Central memory CD8-positive, alpha-beta T cell (primary cell): ENCODE results near the gene ZFYVE21.

Source experiments
- ATAC-seq: fragments of 150-1000 bp; cut with Tn5 transposase; replicated peaks from 2 replicates; pipeline ENCODE4 v1.10.0; 2022; ENCODE audit warnings: mild to moderate bottlenecking, moderate FRiP score, moderate number of reproducible peaks; ENCODE audit not compliant: poor library complexity, severe bottlenecking; ENCODE audit errors: extremely low read depth
- DNase-seq, 2 donors: peaks; one replicate each; pipeline ENCODE4 v3.0.0; 2021; ENCODE audit warnings: low spot score in 2 of 2
- H3K27ac Mint-ChIP-seq: one replicate; pipeline ENCODE4 v1.8.0; 2022; ENCODE audit warnings: low read depth, mild to moderate bottlenecking, moderate library complexity, mixed read lengths
- H3K27me3 Mint-ChIP-seq: one replicate; pipeline ENCODE4 v1.8.0; 2022; ENCODE audit warnings: mixed read lengths
- H3K36me3 Mint-ChIP-seq: one replicate; pipeline ENCODE4 v1.8.0; 2022; ENCODE audit warnings: mild to moderate bottlenecking, moderate library complexity, mixed read lengths; ENCODE audit not compliant: insufficient read depth
- H3K4me1 Mint-ChIP-seq: one replicate; pipeline ENCODE4 v1.8.0; 2022; ENCODE audit warnings: mixed read lengths
- H3K4me3 Mint-ChIP-seq: one replicate; pipeline ENCODE4 v1.8.0; 2022; ENCODE audit warnings: mild to moderate bottlenecking, moderate library complexity, mixed read lengths
- H3K9me3 Mint-ChIP-seq: one replicate; pipeline ENCODE4 v1.8.0; 2022; ENCODE audit warnings: mixed read lengths

Gene ZFYVE21

DNA sequence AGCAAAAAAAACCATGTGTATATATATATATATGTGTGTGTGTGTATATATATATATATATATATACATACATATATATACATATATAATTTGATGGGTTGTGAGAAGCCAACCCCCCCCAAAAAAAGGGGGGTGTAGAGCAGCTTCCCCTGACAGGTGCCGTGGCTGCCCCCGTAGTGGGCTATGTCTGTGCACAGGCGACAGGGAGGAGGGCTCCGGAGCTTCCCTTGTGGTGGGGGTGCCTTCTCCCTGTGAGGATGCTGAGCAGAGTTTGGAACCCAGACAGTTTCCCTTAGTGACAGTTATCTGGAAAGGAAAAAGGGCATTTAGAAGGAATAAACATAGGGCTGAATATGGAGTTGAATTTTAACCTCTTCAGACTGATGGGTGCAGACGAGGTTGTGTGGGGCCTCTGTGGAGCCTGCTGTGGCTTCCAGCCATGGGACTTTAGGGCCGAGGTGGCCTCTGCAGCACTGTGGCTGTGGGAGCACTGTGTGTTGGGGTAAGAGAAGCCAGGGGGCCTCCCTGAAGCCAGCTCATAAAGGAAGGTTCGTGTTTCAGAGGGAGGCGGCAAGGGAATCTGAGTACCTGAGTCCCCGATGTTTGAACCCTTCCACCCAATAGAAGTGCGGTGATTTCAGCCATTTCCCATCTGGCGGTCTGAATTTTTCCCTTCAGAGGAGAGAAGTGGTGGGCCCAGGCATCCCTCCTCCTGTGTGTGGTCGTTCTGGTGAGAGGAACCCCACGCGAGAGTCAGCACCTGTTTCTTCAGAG, 20.1 kb upstream of the ZFYVE21 start:
- Mint-ChIP-seq H3K36me3 (peaks cover 13% of the 10 kb centered on the region), H3K27ac (peak overlapping the region; percentile 78), H3K27me3 (no peaks in the 10 kb centered on the region), H3K4me3 (no peak overlapping the region), H3K9me3 (no peaks in the 10 kb centered on the region), H3K4me1 (peaks cover 12% of the 10 kb centered on the region)
- no peak for DNase-seq
- no peak for ATAC-seq

DNA sequence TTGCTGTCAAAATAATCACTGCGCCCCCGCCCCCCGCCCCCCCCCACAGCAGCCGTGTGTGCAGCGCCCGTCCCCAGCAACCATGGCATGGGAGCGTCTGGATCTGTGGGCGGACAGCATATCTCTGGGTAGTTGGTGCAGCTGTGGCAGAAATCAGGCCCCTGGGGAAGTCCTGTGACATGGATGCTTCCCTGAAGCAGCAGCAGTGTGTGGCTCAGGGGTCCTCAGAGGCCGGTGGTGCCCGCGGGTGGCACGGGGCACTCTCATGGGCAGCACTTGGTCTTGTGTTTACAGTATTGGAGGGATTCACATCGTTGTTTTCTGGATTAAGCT, 19.6 kb upstream of the ZFYVE21 start:
- Mint-ChIP-seq H3K4me3 (no peak overlapping the region), H3K9me3 (no peaks in the 10 kb centered on the region), H3K4me1 (peaks cover 12% of the 10 kb centered on the region), H3K27ac (peak overlapping the region; percentile 78), H3K36me3 (peaks cover 11% of the 10 kb centered on the region), H3K27me3 (no peaks in the 10 kb centered on the region)
- DNase-seq (no peak), ATAC-seq (no peak)

DNA sequence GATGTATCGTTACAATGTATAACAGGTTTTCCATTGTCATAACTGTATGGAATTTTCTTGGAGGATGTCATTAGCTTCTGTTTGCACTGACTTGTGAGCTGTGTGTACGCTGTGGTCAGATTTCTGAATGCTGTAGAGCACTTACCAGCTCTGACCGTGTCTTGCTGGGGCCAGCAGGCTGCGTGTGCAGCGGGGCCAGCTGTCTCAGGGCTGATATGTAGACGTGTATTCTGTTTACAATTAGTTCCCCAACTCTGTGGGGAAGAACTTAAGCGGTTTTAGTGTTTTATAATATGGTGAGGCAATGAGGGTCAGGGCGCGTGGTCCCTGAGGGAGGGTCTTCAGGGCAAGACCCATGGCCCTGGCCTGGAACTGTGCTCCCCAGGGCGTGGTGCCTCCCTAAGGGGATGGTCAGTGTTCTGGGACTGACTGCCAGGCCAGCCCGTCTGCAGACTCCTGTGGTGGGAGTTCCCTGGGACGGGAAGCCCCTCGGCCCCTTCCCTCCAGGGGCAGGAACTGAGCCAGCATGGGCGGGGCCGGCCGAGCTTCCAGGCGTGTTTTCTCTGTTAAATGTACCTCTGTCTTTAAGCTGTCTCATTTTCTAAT, 19.0 kb upstream of the ZFYVE21 start:
- Mint-ChIP-seq H3K36me3 (peaks cover 13% of the 10 kb centered on the region), H3K9me3 (no peaks in the 10 kb centered on the region), H3K4me1 (peaks cover 12% of the 10 kb centered on the region), H3K27ac (peak overlapping the region; percentile 78), H3K4me3 (no peak overlapping the region), H3K27me3 (no peaks in the 10 kb centered on the region)
- no peak for DNase-seq
- no peak for ATAC-seq

DNA sequence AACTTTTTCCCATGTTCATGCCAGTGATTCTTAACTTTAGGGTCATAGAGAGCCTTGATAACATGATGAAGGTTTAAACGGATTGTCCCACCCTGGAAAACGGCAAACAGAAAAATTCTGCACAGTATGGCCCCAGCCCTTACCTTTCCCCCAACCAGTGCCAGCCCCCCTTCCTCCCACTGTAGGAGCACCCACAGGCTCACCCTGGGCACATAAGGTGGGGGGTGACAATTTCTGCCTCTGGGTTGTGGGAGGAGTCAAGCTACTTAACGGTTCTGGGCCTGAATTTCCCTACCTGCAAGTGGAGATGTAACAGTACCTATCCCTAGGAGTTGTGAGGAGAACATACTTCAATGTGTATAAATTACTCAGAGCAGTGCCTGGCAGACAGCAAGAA, 18.4 kb upstream of the ZFYVE21 start:
- Mint-ChIP-seq H3K4me1 (peaks cover 12% of the 10 kb centered on the region), H3K36me3 (peaks cover 13% of the 10 kb centered on the region), H3K27me3 (no peaks in the 10 kb centered on the region), H3K27ac (no peak overlapping the region), H3K9me3 (no peaks in the 10 kb centered on the region), H3K4me3 (no peak overlapping the region)
- DNase-seq (no peak), ATAC-seq (no peak)

DNA sequence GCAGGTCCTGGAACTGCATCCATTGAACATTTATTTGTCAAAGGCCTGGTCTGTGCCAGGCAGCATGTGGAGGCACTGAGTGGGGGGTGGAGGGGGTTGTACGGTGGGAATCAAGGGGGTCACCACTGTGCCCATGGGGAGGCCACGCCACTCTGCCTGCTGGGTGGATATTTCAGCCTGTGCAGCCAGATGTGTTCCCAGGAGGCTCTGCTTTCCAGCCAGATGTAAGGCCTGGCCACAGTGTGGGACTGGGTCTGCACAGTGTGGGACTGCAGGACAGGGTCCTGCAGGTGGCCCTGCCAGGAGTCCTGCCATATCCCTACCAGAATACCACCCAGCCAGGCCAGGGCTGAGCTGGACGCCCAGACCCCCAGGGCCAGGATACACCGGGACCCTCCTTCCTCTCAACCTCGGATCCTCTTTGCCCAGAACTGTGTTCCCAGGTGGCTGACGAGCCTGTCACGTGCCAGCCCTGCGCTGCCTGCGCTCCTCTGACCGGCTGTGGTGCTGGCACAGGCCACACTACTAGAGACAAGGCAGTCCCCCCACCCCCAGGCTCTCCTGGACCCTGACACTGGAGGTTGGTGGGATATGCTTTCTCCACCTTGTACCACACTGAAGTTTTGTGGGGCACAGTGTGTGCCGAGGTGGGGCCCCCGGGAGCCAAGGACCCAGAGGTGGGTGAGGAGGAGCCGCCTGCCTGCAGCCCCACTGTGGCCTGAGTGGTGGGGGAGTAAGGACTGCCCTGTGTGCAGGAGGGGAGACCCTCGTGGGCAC, 17.8 kb upstream of the ZFYVE21 start:
- no peak for DNase-seq
- Mint-ChIP-seq H3K9me3 (no peaks in the 10 kb centered on the region), H3K36me3 (peaks cover 12% of the 10 kb centered on the region), H3K27ac (peak overlapping the region; percentile 61), H3K27me3 (no peaks in the 10 kb centered on the region), H3K4me3 (no peak overlapping the region), H3K4me1 (peaks cover 12% of the 10 kb centered on the region)
- ATAC-seq = no peak

DNA sequence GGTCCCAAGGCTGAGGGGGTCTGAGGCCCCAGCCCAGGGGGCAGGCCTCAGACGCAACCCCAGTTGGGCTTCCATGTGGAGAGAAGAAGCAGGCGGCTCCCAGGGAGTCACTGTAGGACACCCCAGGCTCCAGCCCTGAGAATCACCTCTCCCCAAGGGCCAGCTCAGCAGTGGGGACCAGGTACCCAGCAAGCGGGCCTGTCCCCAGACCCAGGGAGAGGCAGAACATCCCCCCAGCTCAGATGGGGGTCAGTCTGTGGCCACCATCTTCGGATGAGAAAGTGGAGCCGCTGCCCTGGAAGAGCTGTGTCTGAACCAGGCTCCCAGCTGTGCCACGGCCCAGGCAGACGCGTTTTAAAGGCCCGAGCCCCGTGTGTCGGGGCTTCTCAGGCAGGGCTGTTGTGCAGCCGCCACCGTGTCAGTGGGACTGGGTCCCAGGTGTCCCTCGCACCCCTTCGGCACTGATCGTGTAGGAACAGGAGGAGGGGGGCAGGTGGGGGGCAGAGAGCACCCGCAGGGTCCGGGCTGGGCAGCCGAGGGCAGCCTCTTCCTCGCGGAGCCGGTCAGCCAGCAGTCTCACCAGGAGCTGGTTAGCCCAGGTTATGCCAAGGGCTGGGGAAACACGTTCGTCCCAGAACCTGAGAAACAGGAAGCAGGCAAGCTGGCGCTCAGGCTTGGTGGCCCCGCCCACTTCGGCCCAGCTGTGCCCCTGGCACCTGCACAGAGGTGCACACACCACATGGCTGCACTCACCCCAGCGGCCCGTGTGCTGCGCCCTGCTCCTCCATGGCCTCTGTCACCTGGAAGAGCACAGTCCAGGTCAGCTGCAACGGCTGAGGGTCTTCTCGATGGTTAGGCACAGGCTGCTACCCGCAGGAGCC, 17.0 kb upstream of the ZFYVE21 start:
- ATAC-seq = no peak
- H3K36me3 Mint-ChIP-seq = peaks cover 7% of the 10 kb centered on the region
- H3K4me1 Mint-ChIP-seq = peaks cover 12% of the 10 kb centered on the region
- H3K27ac Mint-ChIP-seq = peak overlapping the region; percentile 61
- H3K4me3 Mint-ChIP-seq = no peak overlapping the region
- no peaks in the 10 kb centered on the region for H3K9me3 Mint-ChIP-seq
- DNase-seq = no peak
- H3K27me3 Mint-ChIP-seq = no peaks in the 10 kb centered on the region

DNA sequence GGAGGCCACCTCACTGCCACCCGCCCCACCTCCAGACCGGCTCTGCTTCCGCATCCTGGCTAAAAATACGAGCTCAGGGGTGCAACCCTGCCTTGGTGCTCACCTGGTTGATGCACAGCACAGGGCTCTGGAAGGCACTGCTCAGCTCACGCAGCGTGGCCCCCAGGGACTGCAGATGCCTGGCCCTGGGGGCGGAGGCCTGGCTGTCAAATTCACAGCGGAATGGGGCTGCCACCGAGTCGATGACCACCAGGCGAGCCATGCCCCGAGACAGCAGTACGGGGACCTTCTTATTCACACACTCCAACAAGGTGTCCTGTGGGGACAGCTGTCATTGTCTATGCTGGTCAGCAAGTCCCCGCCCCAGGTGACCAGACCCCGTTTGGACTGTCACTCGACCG, 16.3 kb upstream of the ZFYVE21 start:
- DNase-seq (no peak), ATAC-seq (no peak)
- Mint-ChIP-seq H3K4me1 (peaks cover 12% of the 10 kb centered on the region), H3K36me3 (peaks cover 8% of the 10 kb centered on the region), H3K27ac (peak overlapping the region; percentile 79), H3K4me3 (no peak overlapping the region), H3K27me3 (no peaks in the 10 kb centered on the region), H3K9me3 (no peaks in the 10 kb centered on the region)

DNA sequence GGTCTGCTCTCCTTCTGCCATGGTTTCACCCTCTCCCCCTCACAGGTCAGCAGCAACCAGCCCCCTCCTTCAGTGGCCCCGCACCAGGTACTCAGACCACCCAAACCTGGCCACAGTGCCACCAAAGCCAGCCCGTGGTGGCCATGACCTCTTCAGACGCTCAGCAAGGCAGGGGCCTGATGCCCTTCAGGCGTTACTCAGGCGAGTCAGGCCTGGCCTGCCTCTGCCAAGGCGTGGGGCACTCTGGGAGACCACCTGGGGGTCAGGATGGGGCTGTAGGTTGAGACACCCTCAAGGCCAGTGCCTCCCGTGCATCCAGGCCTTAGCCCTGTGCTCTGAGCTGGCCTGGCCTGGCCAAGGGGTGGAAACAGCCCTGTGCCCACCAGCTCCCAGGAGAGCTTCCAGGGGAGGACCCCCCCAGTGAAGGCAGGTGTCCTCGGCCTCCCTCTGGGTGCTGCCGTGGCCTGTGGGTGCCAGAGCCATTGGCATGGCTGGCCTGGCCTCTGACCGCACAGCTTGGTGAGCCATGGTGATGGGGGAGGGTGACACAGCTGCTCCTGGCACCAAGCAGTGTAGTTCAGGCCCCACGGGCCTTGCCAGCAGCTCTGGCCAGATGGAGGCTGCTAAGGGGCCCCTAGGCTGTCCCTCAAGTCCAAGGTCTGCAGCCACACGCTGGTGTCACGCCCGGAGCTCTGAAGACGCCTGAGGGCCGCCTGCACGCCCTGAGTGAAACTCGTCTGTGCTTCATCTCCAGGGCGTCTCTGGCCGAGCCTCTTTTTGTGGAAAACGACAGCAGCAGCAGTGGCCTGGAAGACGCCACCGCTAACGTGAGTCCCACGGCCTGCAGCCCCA, 15.5 kb upstream of the ZFYVE21 start:
- peaks cover 9% of the 10 kb centered on the region for H3K36me3 Mint-ChIP-seq
- H3K27me3 Mint-ChIP-seq = no peaks in the 10 kb centered on the region
- peaks cover 12% of the 10 kb centered on the region for H3K4me1 Mint-ChIP-seq
- no peak overlapping the region for H3K4me3 Mint-ChIP-seq
- no peaks in the 10 kb centered on the region for H3K9me3 Mint-ChIP-seq
- H3K27ac Mint-ChIP-seq = peak overlapping the region; percentile 79
- DNase-seq = no peak
- ATAC-seq = no peak

DNA sequence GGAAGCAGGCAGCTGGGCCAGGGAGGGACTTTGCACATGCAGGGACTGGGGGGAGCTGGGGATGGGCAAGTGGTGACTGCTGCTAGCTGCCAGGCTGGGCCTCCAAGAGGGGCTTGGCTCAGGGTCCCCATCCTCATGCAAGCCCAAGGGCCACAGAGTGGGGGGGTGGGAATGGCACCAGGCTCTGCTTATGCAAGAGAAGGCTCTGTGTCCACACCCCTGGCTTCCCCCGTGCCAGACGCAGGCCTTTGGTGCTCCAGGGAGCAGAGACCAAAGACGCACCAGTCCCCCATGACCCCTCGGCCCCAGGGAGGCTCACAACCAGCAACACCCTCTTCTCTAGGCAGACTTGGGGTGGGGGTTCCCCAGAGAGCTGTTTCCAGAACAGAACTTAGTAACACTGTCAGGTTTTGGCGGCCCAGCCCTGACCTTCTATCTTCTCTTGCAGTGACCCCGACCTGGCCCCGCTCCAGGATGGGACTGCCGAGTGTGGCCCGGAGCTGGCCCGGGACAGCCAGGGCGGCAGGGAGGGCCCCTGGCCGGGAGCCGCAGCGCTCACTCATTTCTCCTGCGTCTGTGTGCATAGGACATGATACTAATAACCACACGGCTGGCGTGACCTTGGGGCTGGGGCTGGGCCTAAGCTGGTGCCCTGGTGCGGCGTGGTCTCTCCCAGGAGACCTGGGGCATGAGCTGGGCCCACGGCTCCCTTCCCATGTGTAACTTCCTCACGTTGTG, 14.7 kb upstream of the ZFYVE21 start:
- Mint-ChIP-seq H3K36me3 (peaks cover 9% of the 10 kb centered on the region), H3K27ac (peak overlapping the region; percentile 79)
- ATAC-seq = no peak

DNA sequence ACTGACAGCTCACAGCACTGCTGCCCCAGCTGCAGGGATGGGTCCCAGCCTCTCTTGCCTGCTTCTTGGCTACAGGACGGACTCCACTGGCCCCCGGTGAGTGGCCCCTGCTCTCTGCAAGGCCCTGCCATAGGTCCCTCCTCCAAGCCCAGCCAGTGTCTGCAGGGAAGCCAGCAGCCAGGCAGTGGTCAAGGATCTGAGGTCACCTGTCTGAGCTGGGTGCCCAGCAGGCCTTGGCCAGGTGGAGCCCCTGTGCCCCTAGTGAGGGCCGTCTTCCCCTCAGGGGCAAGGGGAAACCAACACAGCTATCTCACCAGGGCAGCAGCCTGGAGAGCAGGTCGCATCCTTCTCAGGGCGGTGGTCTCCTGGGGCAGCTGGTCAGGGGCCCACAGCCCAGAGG, 13.5 kb upstream of the ZFYVE21 start:
- no peaks in the 10 kb centered on the region for H3K27me3 Mint-ChIP-seq
- no peak overlapping the region for H3K4me3 Mint-ChIP-seq
- peak overlapping the region; percentile 67 for H3K27ac Mint-ChIP-seq
- ATAC-seq (no peak), DNase-seq (no peak)
- peaks cover 8% of the 10 kb centered on the region for H3K36me3 Mint-ChIP-seq
- no peaks in the 10 kb centered on the region for H3K4me1 Mint-ChIP-seq
- H3K9me3 Mint-ChIP-seq = no peaks in the 10 kb centered on the region

More for the DNA sequence above, 14.7 kb upstream of the ZFYVE21 start:
- Mint-ChIP-seq H3K4me1 (peaks cover 7% of the 10 kb centered on the region), H3K4me3 (no peak overlapping the region), H3K27me3 (no peaks in the 10 kb centered on the region), H3K9me3 (no peaks in the 10 kb centered on the region)
- no peak for DNase-seq
